DMS53 treated with DMSO at 0.1 percent for 48 hours (cell line): ENCODE results near the gene P2RY10.
"Not testable (repeated sequence)": the region's sequence is repeated elsewhere in the genome, so short reads cannot be mapped to it uniquely, and the experiment has no call there.

ENCODE experiments used
- DNase-seq: peaks from one replicate; lab custom pipeline; 2025; ENCODE audit not compliant: unreplicated experiment; lab: John Stamatoyannopoulos, UW

Gene P2RY10, protein sequence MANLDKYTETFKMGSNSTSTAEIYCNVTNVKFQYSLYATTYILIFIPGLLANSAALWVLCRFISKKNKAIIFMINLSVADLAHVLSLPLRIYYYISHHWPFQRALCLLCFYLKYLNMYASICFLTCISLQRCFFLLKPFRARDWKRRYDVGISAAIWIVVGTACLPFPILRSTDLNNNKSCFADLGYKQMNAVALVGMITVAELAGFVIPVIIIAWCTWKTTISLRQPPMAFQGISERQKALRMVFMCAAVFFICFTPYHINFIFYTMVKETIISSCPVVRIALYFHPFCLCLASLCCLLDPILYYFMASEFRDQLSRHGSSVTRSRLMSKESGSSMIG

DNA sequence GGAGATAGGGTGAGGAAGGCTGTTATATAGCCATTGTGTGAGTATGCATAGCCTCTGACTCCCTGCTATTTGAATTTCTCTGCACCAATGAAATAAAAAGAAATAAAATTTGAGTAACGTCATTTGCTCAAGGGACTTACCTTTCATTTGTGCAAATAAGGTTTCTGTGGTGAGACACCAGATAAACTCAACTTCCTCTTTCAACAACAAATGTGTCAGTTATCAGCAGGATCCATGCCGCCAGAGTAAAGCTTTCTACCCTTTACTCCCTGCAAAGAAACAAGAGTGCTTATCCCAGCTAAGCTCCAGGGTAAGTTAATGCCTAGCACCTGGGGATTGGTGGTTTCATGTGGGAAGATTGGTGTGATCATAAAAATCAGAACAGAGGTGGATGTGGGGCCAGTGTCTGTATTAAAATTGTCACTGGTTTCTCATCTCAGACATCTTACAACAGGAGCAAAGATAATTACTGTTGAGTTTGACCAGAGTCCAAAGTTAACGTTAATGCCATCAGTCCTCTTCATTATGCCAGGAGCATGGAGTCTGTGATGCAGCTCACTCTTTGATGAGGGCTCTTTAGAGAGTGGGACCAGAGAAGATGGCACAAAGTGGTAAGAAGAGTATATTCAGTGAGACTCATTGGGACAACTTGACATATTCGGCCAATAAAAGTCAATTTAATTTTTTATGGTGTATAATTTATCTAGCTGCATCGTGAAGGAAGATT is at the start of gene P2RY10:
Gene P2RY10 (plus strand): TSS at position 206 of the 727 bp plus-strand sequence. CDS start 15,130 bp downstream, outside the sequence.
- no peak for DNase-seq

DNA sequence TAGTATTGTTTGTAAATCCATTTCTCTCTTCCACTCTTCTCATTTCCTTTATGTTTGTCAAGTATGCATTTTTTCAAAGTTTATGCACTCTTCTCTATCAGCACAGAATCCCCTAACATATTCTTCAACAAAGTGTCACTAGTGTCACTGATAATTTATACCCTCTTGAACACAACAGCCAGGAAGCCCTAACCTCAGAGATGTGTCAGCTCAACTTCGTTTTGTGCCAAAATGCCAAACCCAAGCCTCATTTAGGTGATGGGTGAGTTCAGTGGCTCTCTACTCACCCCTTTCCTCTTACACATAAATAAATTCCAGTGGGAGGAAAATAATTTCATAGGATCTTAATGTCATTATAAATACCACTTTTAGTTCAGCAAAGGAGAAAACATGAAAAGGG is 22.4 kb upstream of the P2RY10 start:
- no peak for DNase-seq

DNA sequence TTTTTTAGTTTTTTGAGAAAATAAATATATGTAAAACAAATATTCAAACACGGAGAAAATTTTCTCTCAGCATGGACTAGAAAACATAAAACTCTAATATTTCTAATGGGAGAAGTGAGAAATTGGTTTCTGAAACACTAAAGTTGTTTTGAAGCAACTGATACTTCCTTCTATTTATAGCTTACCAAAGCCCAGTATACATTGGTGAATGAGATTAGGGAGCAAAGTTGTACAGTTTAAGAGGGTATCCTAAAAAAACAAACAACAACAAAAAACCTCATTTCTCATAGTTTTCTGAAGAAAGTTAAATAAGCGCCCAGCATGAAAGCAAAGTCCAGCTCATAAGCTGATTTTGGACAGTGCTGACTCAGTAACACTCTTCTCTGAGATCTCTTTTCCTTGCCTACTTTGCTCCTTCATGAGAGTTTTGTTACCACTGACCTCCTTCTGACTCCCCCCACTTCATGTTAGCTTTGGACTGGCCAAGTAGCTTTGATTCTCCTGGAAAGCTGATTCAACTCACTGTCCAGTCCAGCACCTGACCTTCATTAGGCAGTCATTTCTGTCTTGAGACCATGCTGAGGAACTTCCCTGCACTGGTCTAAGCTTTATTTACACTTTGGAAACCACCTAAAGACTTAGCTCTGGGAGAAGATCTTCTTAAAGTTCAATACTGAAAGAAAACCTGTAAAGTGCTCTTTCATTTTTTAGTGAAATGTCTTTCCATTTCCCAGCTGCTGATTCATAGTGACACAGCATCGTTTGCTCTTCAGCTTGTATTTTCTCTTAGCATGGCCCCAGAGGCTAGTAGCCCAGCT is 21.8 kb upstream of the P2RY10 start:
- DNase-seq: no peak

DNA sequence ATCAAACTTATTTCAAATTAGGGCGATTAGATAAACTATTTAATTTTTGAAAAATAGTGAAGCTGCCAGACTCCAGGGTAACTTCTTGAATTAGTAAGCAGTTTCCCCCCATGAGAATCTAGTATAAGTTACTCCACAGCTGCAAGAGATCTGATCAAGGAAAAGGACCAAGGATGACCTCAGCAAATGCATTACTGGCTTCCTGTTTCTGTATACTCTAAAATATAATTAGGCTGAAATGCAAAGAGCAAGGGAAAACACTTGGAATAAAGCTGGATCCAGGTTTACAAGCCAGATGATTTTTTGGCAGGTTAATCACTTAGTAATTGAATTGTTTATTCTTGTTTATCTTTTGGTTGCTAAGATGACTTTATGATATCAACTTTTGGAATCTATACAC is 13.4 kb upstream of the P2RY10 start:
- DNase-seq: no peak

DNA sequence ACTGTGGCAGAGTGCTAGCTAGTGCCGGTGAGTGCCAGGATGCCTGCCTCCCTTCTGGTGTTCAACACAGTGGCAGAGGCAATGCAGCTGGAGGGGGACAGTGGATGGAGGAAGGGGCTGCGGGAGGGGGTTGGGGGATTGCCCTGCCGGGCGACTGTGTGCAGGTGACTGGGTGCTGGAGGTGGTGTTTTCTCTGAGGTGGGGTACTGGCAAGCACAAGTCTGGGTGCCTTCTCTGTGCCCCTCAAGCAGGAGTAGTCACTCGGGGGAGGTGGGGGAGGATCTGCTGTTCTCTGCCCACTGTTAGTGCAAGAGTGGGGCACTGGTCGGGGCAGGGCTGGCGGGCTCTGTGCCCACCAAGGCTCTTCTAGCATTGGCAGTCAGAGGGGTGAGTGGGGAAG is 10.3 kb upstream of the P2RY10 start:
- no peak for DNase-seq

DNA sequence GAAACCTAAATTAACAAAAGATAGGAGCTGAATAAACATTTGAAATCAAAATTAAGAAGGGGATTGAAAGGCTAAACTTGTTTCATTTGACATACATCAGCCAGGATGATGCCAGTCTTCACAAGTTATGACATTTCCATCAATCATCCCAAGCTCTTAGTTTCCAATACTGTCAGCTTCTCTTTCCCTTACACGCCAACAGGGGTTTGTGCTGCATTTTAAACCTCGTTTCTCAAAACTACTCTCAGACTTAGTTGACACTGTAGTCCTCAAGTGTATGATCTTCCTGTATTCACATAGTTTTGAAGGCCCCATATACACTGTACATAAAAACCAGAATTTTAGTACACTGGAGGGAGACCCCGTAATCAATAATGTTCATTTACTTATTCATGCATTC is 840 bp upstream of the P2RY10 start:
- DNase-seq: no peak

DNA sequence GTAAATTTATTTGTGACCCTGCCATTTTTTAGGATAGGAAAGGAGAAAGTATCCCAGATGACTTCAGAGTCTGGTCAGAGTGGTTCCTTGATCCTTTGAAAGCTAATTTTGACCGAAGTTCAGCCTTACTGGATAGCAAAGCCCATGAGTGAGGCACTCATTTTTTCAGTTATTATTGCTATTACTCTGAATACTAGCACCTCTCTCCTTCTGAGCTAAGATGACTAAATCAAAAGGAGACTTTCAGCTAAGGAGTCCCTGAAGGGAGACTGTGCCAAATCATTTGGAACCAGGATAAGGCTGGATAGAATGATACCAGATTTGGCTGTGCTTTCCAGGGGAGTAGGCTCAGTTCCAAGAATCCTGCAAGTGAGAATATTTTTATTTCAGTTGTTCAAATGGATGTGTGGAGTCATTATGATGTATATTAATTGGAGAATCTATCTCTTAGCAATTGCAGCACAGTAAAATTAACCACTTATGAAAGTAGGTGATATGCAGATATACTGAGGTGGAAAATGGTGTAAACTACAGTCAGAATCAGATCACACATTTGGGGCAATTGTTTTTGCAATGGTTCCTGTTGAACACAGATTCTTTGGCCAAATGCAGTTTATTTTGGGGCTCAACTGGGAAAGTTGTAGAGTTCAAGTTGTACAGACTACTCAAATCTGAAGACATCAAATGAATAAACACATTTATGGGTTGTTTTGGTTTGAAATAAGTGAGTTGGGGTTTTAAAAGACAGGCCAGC is 1.2 kb downstream of the P2RY10 start:
- DNase-seq: no peak

DNA sequence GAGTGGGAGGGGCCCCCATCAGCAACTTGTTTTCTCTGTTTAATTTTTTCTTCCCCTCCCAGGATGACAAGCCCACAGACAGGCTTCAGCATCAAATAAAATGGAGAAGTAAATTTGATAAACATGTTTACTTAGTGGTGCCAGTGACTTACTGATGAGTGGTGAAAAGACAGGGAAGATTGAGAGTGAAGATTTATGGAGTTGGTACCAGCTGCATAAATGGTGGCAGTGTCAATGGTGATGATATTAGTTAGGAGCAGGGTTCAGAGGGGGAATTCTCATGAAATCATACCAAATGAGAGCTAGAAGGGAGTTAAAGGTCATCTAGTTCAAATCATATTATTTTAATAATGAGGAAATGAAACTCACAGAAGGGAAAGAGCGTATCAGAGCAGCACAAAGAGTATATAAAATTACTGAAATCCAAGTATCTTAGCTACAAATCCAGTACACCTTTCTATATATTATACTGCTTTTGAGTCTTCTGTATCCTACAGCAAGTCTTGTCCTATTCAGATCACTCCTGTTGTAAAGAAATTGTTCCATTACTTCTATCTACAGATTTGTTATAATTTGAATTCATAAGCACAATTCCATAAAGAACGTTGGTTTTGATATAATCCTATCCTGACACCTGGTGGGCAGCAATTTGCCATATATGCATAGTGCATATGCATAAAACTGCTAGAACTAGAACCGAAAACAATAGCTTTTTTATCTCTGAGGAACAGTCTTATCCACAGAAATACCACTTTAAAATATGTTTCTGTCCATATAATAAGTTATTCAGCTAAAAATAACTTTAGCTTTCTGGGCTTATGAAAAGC is 5.0 kb downstream of the P2RY10 start:
- no peak for DNase-seq

DNA sequence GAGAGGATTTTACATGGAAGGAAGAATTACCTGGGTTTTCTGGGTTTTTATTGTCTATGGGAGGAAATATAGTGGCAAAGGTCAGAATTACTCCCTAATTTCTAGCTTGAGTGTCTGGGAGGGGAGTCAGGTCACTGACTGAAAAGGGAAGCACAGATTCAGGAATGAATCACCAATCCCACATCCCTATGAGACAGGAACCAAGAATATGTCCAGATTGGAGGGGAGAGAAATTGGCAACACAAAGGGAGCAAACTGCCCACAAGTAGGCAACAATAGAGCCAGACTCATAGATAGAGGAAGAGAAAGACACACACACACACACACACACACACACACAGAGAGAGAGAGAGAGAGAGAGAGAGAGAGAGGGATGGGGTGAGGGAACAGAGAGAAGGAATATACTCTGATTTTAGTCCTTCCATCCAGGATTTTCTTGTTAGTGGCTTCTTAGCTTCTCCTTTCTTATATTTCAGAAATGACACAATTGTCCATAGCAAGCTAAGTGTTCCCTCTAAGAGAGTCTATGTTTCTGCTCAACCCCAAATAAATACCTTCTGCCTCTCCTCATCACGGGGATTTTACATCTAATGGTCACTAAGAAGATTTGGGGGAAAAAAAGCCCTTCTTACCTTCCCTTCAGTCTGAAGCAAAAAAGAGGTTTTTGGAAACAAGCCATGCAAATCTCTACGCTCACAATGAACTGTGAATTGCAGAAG is 12.0 kb downstream of the P2RY10 start:
- DNase-seq: no peak

DNA sequence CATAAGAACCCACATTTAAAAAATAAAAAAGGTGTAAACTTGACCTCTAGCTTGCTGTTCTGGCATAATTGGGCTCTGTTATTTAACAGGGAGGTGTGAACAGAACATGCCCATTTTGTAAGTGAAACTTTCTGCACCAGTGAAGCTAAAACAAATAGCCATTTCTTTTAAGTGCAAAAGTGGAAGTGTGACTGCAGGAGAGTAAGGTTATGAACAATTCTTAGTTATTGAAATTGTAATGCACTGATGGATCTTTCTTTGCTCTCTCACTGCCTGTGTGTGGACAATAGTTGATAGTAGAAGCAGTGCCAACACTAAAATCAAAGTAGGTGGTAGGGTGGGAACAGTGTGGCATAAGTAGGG is 12.6 kb downstream of the P2RY10 start:
- no peak for DNase-seq

DNA sequence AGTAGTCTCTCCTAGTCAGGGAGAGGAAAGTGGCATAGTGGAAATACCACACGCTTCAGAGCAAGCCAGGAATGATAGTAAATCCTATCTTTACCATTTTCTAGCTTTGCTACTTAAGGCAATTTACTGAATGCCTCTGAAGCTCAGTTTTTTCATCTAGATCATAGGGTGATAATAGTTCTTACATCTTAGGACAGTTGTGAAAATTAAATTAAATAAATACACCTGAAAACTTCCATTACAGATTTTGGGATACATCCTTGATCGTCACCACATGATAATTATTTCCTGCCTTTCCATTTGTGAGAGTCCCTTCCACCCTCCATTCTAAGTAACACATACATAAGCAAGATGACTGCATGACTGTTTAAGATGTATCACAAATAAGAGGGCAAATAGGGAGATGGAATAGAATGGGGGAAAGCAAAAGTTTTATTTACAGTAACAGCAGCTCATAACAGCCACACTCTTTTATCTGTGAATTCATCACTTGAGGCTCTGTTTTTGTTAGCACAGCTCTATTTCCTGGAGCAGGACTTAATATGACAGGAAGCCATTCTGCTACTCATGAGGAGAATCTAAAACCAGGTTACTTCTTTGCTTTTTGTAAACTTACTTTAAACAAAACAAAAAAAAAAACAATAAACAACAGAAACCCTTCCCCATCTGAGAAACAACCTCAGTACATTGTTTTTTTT is 13.4 kb downstream of the P2RY10 start:
- DNase-seq: no peak

DNA sequence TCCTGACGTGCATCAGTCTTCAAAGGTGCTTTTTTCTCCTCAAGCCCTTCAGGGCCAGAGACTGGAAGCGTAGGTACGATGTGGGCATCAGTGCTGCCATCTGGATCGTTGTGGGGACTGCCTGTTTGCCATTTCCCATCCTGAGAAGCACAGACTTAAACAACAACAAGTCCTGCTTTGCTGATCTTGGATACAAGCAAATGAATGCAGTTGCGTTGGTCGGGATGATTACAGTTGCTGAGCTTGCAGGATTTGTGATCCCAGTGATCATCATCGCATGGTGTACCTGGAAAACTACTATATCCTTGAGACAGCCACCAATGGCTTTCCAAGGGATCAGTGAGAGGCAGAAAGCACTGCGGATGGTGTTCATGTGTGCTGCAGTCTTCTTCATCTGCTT is 15.7 kb downstream of the P2RY10 start:
- no peak for DNase-seq

DNA sequence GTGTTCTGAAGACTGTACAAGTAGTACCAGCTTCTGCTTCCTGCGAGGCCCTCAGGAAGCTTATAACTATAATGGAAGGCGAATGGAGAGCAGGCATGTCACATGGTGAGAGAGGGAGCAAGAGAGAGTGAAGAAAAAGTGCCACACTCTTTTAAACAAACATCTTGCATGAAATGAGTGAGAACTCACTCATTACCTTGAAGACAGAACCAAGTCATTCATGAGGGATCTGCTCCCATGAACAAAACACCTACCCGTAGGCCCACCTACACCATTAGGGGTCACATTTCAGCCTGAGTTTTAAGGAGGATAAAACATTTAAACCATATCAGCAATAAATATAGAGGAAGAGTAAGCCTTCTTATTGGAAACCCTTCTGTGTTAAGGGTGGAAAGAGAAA is 19.4 kb downstream of the P2RY10 start:
- no peak for DNase-seq

DNA sequence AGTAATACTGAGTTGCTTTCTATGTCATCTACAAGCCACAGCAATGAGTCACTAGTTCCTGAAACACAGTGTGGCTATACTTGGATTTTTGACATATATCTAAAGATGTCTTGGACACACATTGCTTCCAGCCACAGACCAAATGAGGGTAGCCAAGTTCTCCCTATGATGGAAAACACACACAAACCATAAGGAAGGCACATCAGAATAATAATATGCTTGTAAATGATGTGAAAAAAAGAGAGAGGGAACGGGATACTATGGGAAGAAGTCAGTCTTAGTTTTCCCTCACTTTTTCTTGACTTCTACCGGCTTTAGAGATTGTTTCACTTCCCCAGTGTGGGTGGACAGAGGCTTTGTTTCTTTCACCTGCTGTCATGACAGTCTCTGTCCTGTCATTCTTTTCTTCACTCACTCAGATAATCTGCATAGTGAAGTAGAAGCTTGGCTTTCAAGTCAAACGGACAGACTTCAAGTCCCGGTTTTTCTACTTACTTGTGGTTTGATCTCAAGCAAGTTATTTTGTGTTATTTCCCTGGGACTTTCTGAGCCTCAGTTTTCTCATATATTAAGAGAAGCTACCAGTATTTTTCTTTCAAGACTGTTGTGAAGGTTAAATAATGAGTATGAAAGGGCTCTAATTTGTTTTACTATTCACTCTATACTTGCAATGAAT is 34.7 kb downstream of the P2RY10 start:
- DNase-seq: no peak

DNA sequence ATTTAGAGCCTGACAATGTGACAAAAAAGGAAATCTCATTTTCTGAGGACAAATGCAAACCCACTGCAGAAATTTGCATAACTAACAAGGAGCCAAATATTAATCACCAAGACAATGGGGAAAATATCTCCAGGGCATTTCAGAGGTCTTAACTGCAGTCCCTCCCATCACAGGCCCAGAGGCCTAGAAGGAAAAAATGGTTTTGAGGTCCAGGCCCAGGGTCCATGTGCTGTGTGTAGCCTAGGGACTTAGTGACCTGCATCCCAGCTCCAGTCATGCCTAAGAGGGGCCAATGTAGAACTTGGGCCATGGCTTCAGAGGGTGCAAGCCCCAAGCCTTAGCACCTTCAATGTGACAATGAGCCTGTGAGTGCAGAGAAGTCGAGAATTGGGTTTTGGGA is 44.2 kb downstream of the P2RY10 start:
- DNase-seq: no peak

DNA sequence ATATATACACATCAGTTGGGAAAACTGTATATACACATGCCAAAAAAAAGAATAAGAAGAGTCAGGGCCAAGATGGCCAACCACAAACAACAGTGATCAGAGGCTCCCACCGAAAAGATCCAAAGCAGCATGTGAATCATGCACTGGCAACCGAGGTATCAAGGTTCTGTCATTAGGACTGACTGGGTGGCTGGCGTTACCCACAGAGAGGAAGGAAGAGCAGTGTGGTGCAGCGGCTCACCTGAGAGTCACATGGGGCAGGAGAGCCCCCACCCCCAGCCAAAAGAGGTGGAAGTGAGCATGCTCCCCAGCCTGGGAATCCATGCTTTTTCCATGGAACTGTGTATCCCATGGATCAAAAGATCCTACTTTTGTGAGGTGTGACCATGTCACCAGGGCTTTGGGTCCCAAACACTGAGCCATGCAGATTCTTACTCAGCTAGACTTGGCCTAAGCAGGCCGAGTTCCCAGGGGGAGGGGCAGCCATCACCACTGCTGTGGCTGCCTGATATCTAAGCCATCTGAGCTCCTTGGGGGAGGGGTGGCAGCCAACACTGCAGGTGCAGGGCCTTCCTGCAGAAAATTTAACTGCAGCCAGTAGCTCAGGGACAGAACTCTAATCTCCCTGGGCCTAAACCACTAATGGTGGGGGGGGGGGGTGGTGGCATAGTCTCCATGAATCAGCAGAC is 52.8 kb downstream of the P2RY10 start:
- no peak for DNase-seq

DNA sequence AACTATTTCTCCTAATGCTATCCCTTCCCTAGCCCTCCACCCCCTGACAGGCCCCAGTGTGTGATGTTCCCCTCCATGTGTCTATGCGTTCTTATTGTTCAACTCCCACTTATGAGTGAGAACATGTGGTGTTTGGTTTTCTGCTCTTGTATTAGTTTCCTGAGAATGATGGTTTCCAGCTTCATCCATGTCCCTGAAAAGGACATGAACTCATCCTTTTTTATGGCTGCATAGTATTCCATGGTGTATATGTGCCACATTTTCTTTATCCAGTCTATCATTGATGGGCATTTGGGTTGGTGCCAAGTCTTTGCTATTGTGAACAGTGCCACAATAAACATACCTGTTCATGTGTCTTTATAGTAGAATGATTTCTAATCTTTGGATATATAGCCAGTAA is 62.3 kb downstream of the P2RY10 start:
- DNase-seq: not testable (repeated sequence)
